Panc1 (cell line): ENCODE data around the gene ZRANB2. TPM values are rescaled to one million over a fixed set of nuclear protein-coding genes. Genes with fewer than 3 reads are reported as not detected.

Experiments
- ATAC-seq: fragments of 200-7000 bp; cut with Tn5 transposase; 2 replicates; pipeline ENCODE4 v1.9.1; 2020; ENCODE audit warnings: mild to moderate bottlenecking, moderate library complexity
- BruUV-seq: library from RNA; stranded (reverse); fragments of 400-500 nt; replicated peaks from 2 replicates; lab custom pipeline; 2021; lab: Mats Ljungman, UMichigan
- CTCF ChIA-PET: fragments of 300-600 bp; sonication (Branson Sonifier 250); formaldehyde crosslinking; loops from one replicate; lab custom pipeline; 2022; ENCODE audit warnings: antibody characterized with exemption; lab: Charles Lee
- POLR2A ChIA-PET: fragments of 300-600 bp; sonication (Branson Sonifier 250); formaldehyde crosslinking; loops from one replicate; lab custom pipeline; 2022; ENCODE audit warnings: antibody characterized with exemption; lab: Charles Lee
- DNase-seq: peaks from one replicate; pipeline ENCODE4 v3.0.0-alpha.2; 2010; ENCODE audit warnings: low read depth, low spot score
- H3K27ac ChIP-seq: 2 replicates; pipeline ENCODE4 v1.5.1; 2011; ENCODE audit warnings: mild to moderate bottlenecking, low read length, inconsistent platforms
- H3K27me3 ChIP-seq: fragments of 200-500 bp; sonication (Bioruptor generic); 2 replicates; pipeline ENCODE4 v1.6.0; 2014; ENCODE audit warnings: low read length, inconsistent platforms; ENCODE audit not compliant: control insufficient read depth, insufficient read depth
- H3K36me3 ChIP-seq: fragments of 200-500 bp; sonication (Bioruptor generic); 2 replicates; pipeline ENCODE4 v1.5.1; 2014; ENCODE audit warnings: inconsistent platforms, mild to moderate bottlenecking, low read length, moderate library complexity; ENCODE audit not compliant: control insufficient read depth, insufficient read depth
- H3K4me1 ChIP-seq: 2 replicates; pipeline ENCODE4 v1.5.1; 2011; ENCODE audit warnings: inconsistent platforms, mild to moderate bottlenecking, low read length, moderate library complexity; ENCODE audit not compliant: control insufficient read depth, insufficient read depth
- H3K4me3 ChIP-seq, 2 experiments: 2 replicates each; pipeline ENCODE4 v1.5.1; 2011 to 2012; ENCODE audit warnings: low read depth in 2 of 2, low read length in 2 of 2, mild to moderate bottlenecking in 2 of 2, inconsistent platforms in 1 of 2, moderate library complexity in 1 of 2
- H3K9me3 ChIP-seq: fragments of 200-500 bp; sonication (Bioruptor generic); 2 replicates; pipeline ENCODE4 v1.5.1; 2014; ENCODE audit warnings: low read depth, mild to moderate bottlenecking, inconsistent platforms, low read length, moderate library complexity; ENCODE audit not compliant: control insufficient read depth, insufficient read depth
- CTCF ChIP-seq: fragments of 450-650 bp; IDR thresholded peaks from 2 replicates; pipeline ENCODE4 v1.5.1; 2017; ENCODE audit warnings: mild to moderate bottlenecking
- POLR2AphosphoS5 ChIP-seq: IDR thresholded peaks from 2 replicates; pipeline ENCODE4 v1.6.1; 2012; ENCODE audit warnings: mild to moderate bottlenecking, low read depth, low read length, moderate library complexity
- REST ChIP-seq, 2 experiments: IDR thresholded peaks; 2 replicates each; pipeline ENCODE4 v1.6.1; 2011 to 2012; ENCODE audit warnings: low read depth in 2 of 2, control low read depth in 1 of 2, low read length in 1 of 2, mild to moderate bottlenecking in 1 of 2, moderate library complexity in 1 of 2; ENCODE audit not compliant: insufficient read depth in 1 of 2
- SIN3A ChIP-seq: IDR thresholded peaks from 2 replicates; pipeline ENCODE4 v1.6.1; 2012; ENCODE audit warnings: low read depth, mild to moderate bottlenecking, low read length, moderate library complexity, borderline replicate concordance; ENCODE audit not compliant: insufficient read depth
- TCF7L2 ChIP-seq: IDR thresholded peaks from 2 replicates; pipeline ENCODE4 v1.6.1; 2011; ENCODE audit warnings: mild to moderate bottlenecking, low read depth, low read length, inconsistent platforms
- in situ Hi-C: cut with HindIII; loops from 2 replicates; pipeline ENCODE4 v1.10.0; 2016; ENCODE audit warnings: low sequenced_read_pairs, low pct_unique_long_range_greater_than_20kb
- intact Hi-C: fragments of 100-400 bp; cut with micrococcal nuclease; formaldehyde crosslinking; loops from one replicate; pipeline ENCODE4 v1.10.0; 2022; ENCODE audit not compliant: unreplicated experiment
- microRNA-seq: library from miRNA; unstranded; fragments of <30 nt; microRNA quantifications from one replicate; pipeline ENCODE4 v1.1.0, GENCODE V29; 2020; ENCODE audit not compliant: unreplicated experiment
- total RNA-seq: library from RNA; stranded (reverse); gene quantifications from one replicate; pipeline ENCODE4 v1.2.1, GENCODE V29; 2021; ENCODE audit not compliant: unreplicated experiment

The ZRANB2 gene
- total RNA-seq, 1 experiment from 2014 or later = 64.9 TPM

GRCh38 chr1:71015745-71016144, 65.1 kb downstream of the ZRANB2 start:
- no peak for ATAC-seq
- H3K4me3 ChIP-seq = no peak overlapping the region
- no peak overlapping the region for H3K27ac ChIP-seq
- in situ Hi-C loops = no loop called here
- no TSS peak for BruUV-seq
- H3K36me3 ChIP-seq = no peaks in the 10 kb centered on the region
- DNase-seq = no peak
- POLR2A ChIA-PET = no interaction called here
- no peaks in the 10 kb centered on the region for H3K9me3 ChIP-seq
- no peaks in the 10 kb centered on the region; the same call in 1 of the 2 replicates for H3K4me1 ChIP-seq
- no peaks in the 10 kb centered on the region for H3K27me3 ChIP-seq
- intact Hi-C loops = no loop called here
- CTCF ChIA-PET = no interaction called here
- TF ChIP-seq REST (IDR thresholded peaks at IDR 0.05; ENCODE audit: insufficient read depth in 1 of 2, low read depth in 2 of 2, low read length in 1 of 2) (no peak), SIN3A (no peak), POLR2AphosphoS5 (no peak), CTCF (no peak), TCF7L2 (no peak)

DNA sequence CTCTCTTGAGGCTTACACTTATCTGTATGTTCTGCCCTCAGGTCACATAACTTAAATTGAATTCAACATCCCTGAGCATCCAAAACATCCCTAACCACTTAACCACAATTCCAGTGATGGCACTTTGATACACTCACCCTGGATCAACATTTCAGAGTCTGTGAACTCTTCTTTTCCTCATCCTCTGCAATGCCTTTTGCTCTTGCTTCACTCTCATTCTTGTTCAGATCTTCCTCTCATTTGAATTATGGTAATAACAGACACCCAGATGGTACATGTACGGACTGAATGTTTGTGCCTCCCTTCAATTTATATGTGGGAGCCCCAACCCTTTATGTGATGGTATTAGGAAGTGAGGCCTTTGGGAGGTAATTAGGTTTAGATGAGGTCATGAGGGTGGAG, 66.7 kb downstream of the ZRANB2 start:
- ChIA-PET CTCF (interaction anchor here (0.6 kb wide), 1 partner anchor 442 kb away, joined by 3 read pairs; no protein-coding TSS in a partner anchor), POLR2A (no interaction called here)
- H3K27ac ChIP-seq = no peak overlapping the region
- no peak for ATAC-seq
- no peaks in the 10 kb centered on the region for H3K27me3 ChIP-seq
- no peak overlapping the region for H3K4me3 ChIP-seq
- H3K4me1 ChIP-seq = no peaks in the 10 kb centered on the region; the same call in 1 of the 2 replicates
- no peaks in the 10 kb centered on the region for H3K36me3 ChIP-seq
- intact Hi-C loops = no loop called here
- DNase-seq = no peak
- in situ Hi-C loops = no loop called here
- H3K9me3 ChIP-seq = no peaks in the 10 kb centered on the region
- no TSS peak for BruUV-seq
- TF ChIP-seq POLR2AphosphoS5 = no peak
- no peak for TF ChIP-seq TCF7L2
- TF ChIP-seq SIN3A = no peak
- TF ChIP-seq REST (IDR thresholded peaks at IDR 0.05; ENCODE audit: insufficient read depth in 1 of 2, low read depth in 2 of 2, low read length in 1 of 2) = no peak
- TF ChIP-seq CTCF = no peak

Small RNA genes within 50 kb of the gene (microRNA-seq; reads per million reads assigned to microRNA genes)
- 269 reads per million, percentile 66 among the genes with 10 or more reads in this experiment for gene MIR186

Other genes starting within 250 kb of the ZRANB2 start
- 0.08 TPM for gene PTGER3, start 33.2 kb downstream of the ZRANB2 start, total RNA-seq